CD4-positive, alpha-beta T cell (primary cell): ENCODE measurements around the gene FRZB. TPM values are rescaled to one million over a fixed set of nuclear protein-coding genes. Genes with fewer than 3 reads are reported as not detected.

Experiments
- ATAC-seq: fragments of 200-7000 bp; cut with Tn5 transposase; one replicate; pipeline ENCODE4 v1.10.0; 2022; ENCODE audit warnings: mild to moderate bottlenecking; ENCODE audit not compliant: poor library complexity
- CTCF ChIA-PET: fragments of 350-600 bp; sonication (Branson Sonifier 250); formaldehyde crosslinking; loops from one replicate; lab custom pipeline; 2021; ENCODE audit warnings: antibody characterized with exemption, inconsistent platforms; lab: Charles Lee
- POLR2A ChIA-PET: fragments of 350-600 bp; sonication (Branson Sonifier 250); formaldehyde crosslinking; loops from one replicate; lab custom pipeline; 2021; ENCODE audit warnings: antibody characterized with exemption, inconsistent platforms; lab: Charles Lee
- DNase-seq, 14 experiments: peaks; one replicate each; pipeline ENCODE4 v3.0.0-alpha.2; 2013 to 2020; ENCODE audit warnings: mixed read lengths in 2 of 14
- H3K27ac ChIP-seq, 2 donors: one replicate each; pipeline versions ENCODE4 v1.5.1 to v1.7.0; 2013; ENCODE audit warnings: low read length in 2 of 2, low read depth in 1 of 2, mild to moderate bottlenecking in 1 of 2
- H3K27me3 ChIP-seq, 2 experiments: 1 replicate in 1 of 2; 2 replicates in 1 of 2; pipeline versions ENCODE4 v1.6.1 to v1.7.0; 2013; ENCODE audit warnings: low read length in 2 of 2, control low read depth in 1 of 2, mild to moderate bottlenecking in 1 of 2, moderate library complexity in 1 of 2; ENCODE audit not compliant: insufficient read depth in 2 of 2, control insufficient read depth in 1 of 2
- H3K36me3 ChIP-seq: one replicate; pipeline ENCODE4 v1.6.1; 2013; ENCODE audit warnings: low read length, control low read depth; ENCODE audit not compliant: insufficient read depth
- H3K4me1 ChIP-seq: one replicate; pipeline ENCODE4 v1.6.1; 2013; ENCODE audit warnings: low read length, control low read depth; ENCODE audit not compliant: insufficient read depth
- H3K4me3 ChIP-seq: one replicate; pipeline ENCODE4 v1.5.1; 2013; ENCODE audit warnings: mild to moderate bottlenecking, low read length, moderate library complexity
- H3K9me3 ChIP-seq, 2 experiments: 1 replicate in 1 of 2; 2 replicates in 1 of 2; pipeline versions ENCODE4 v1.6.1 to v1.7.0; 2013; ENCODE audit warnings: low read length in 2 of 2, mild to moderate bottlenecking in 2 of 2, control low read depth in 1 of 2, moderate library complexity in 1 of 2; ENCODE audit not compliant: control insufficient read depth in 1 of 2, insufficient read depth in 1 of 2
- H3K27ac Mint-ChIP-seq: one replicate; pipeline ENCODE4 v1.8.0; 2020; ENCODE audit warnings: mixed read lengths
- H3K27me3 Mint-ChIP-seq: one replicate; pipeline ENCODE4 v1.8.0; 2021; ENCODE audit warnings: mixed read lengths
- H3K36me3 Mint-ChIP-seq: one replicate; pipeline ENCODE4 v1.8.0; 2021; ENCODE audit warnings: low read depth, mixed read lengths
- H3K4me1 Mint-ChIP-seq: one replicate; pipeline ENCODE4 v1.8.0; 2021; ENCODE audit warnings: low read depth, mixed read lengths
- H3K4me3 Mint-ChIP-seq: one replicate; pipeline ENCODE4 v1.8.0; 2020; ENCODE audit warnings: mild to moderate bottlenecking, mixed read lengths
- H3K9me3 Mint-ChIP-seq: one replicate; pipeline ENCODE4 v1.8.0; 2020; ENCODE audit warnings: mixed read lengths
- intact Hi-C, 2 experiments: fragments of 100-400 bp; cut with DNase I in 1 of 2; cut with micrococcal nuclease in 1 of 2; formaldehyde crosslinking; loops; one replicate each; pipeline versions ENCODE4 v1.15.1 to v1.9.0; 2023 to 2025; cut with DNase I, micrococcal nuclease
- total RNA-seq, 174 experiments: library from RNA in 2 of 174; stranded (reverse) in 2 of 174; gene quantifications; one replicate each; pipeline ENCODE4 v1.2.3 and lab custom pipeline; 2021 to 2026
- TF ChIP-seq, protein P1 (sequence below): fragments of 200-600 bp; IDR thresholded peaks from one replicate; pipeline ENCODE4 v1.8.0; 2022; ENCODE audit warnings: antibody characterized with exemption, mild to moderate bottlenecking

FRZB gene
- total RNA-seq, 2 experiments from 2014 or later: not detected

DNA sequence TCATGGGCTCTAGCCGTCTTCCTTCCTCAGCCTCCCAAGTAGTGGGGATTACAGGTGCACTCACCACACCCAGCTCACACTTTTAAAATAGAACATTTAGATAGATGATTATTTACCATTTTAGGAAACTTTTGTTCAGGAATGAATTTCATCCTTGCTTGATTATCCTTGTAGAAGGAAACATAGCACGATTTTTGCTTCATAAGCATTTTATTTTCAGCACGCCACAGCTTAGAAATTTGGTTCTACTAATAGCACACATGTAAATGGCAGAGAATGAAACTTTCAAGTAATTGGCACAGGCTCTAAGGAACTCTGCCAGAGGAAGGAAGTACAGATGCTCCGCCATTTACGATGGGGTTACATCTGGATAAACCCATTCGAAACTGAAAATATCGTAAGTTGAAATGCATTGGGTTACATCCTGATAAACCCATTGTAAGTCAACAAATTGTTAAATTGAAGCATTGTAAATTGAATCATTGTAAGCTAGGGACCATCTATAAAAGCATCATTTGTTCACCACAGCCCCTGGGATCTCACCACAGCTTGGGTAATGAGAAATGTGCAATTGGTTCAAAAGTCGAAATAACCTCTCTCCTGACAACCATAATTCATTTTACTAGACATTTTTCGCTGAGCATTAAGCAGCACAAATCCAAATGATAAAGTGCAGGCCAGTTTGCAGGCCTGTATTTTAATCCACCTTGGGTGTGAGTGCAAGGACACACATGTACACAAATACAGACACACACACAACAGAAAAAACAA is 33.2 kb downstream of the FRZB start:
- no peaks in the 10 kb centered on the region for H3K4me1 ChIP-seq
- H3K36me3 ChIP-seq: no peaks in the 10 kb centered on the region
- H3K4me1 Mint-ChIP-seq: no peaks in the 10 kb centered on the region
- no peak overlapping the region for H3K27ac Mint-ChIP-seq
- no peak for DNase-seq
- peaks cover 0 to 16% of the 10 kb centered on the region in 2 experiments for H3K27me3 ChIP-seq
- no peak overlapping the region for H3K4me3 Mint-ChIP-seq
- H3K27ac ChIP-seq: no peak overlapping the region
- ChIA-PET POLR2A (no interaction called here), CTCF (no interaction called here)
- H3K36me3 Mint-ChIP-seq: no peaks in the 10 kb centered on the region
- TF ChIP-seq, protein P1, sequence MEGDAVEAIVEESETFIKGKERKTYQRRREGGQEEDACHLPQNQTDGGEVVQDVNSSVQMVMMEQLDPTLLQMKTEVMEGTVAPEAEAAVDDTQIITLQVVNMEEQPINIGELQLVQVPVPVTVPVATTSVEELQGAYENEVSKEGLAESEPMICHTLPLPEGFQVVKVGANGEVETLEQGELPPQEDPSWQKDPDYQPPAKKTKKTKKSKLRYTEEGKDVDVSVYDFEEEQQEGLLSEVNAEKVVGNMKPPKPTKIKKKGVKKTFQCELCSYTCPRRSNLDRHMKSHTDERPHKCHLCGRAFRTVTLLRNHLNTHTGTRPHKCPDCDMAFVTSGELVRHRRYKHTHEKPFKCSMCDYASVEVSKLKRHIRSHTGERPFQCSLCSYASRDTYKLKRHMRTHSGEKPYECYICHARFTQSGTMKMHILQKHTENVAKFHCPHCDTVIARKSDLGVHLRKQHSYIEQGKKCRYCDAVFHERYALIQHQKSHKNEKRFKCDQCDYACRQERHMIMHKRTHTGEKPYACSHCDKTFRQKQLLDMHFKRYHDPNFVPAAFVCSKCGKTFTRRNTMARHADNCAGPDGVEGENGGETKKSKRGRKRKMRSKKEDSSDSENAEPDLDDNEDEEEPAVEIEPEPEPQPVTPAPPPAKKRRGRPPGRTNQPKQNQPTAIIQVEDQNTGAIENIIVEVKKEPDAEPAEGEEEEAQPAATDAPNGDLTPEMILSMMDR: no peak
- intact Hi-C loops: no loop called here
- H3K4me3 ChIP-seq: no peak overlapping the region
- H3K27me3 Mint-ChIP-seq: peaks cover 45% of the 10 kb centered on the region
- no peak for ATAC-seq
- no peaks in the 10 kb centered on the region for H3K9me3 Mint-ChIP-seq
- H3K9me3 ChIP-seq: no peaks in the 10 kb centered on the region

DNA sequence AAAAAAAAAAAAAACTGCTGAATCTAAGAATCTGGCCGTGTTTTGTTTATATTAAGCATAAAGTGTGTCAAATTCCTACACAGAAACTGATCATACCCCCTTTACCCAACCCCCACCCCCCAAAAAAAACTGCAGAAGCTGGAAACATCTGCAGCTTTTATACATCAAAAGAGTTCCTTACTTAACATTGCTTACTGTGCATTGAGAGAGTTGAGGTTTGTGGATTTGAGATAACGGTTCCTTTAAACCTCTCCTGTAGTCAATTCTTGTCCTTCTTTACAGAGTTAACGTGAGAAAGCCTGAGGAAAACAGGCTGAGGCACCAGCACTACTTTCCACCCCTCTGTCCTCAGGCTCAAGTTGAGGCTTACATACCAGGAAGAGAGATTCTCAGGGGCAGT is 34.5 kb downstream of the FRZB start:
- H3K27me3 Mint-ChIP-seq: peaks cover 34% of the 10 kb centered on the region
- no peak overlapping the region for H3K4me3 ChIP-seq
- ATAC-seq (no peak), DNase-seq (no peak)
- no peak overlapping the region for H3K27ac Mint-ChIP-seq
- peaks cover 0 to 12% of the 10 kb centered on the region in 2 experiments for H3K27me3 ChIP-seq
- CTCF ChIA-PET: no interaction called here
- no peaks in the 10 kb centered on the region for H3K9me3 Mint-ChIP-seq
- H3K27ac ChIP-seq: no peak overlapping the region
- H3K36me3 ChIP-seq: no peaks in the 10 kb centered on the region
- TF ChIP-seq, protein P1: no peak
- H3K4me1 Mint-ChIP-seq: no peaks in the 10 kb centered on the region
- no peaks in the 10 kb centered on the region for H3K36me3 Mint-ChIP-seq
- H3K9me3 ChIP-seq: no peaks in the 10 kb centered on the region
- H3K4me1 ChIP-seq: no peaks in the 10 kb centered on the region
- intact Hi-C loops: no loop called here
- POLR2A ChIA-PET: no interaction called here
- no peak overlapping the region for H3K4me3 Mint-ChIP-seq

GRCh38 chr2:182831101-182831500 is 35.3 kb downstream of the FRZB start:
- Mint-ChIP-seq H3K4me1 (no peaks in the 10 kb centered on the region), H3K4me3 (no peak overlapping the region), H3K9me3 (no peaks in the 10 kb centered on the region), H3K27ac (no peak overlapping the region), H3K36me3 (no peaks in the 10 kb centered on the region), H3K27me3 (peaks cover 29% of the 10 kb centered on the region)
- TF ChIP-seq, protein P1: no peak
- CTCF ChIA-PET: no interaction called here
- Histone ChIP-seq H3K36me3 (no peaks in the 10 kb centered on the region), H3K4me3 (no peak overlapping the region), H3K4me1 (no peaks in the 10 kb centered on the region), H3K27ac (no peak overlapping the region), H3K9me3 (no peaks in the 10 kb centered on the region), H3K27me3 (peaks cover 0 to 7% of the 10 kb centered on the region in 2 experiments)
- no peak for ATAC-seq
- DNase-seq: no peak
- POLR2A ChIA-PET: no interaction called here
- intact Hi-C loops: no loop called here
